WERI-Rb-1 (cell line): ENCODE results near the gene B4GALT2.

ENCODE experiments used
- DNase-seq: peaks from one replicate; pipeline ENCODE4 v3.0.0-alpha.2; 2020
- H3K27ac ChIP-seq: fragments of 250-450 bp; sonication (Bioruptor Pico); 2 replicates; pipeline ENCODE4 v1.5.1; 2020; ENCODE audit warnings: mild to moderate bottlenecking, moderate library complexity
- H3K27me3 ChIP-seq: fragments of 250-450 bp; sonication (Bioruptor Pico); 2 replicates; pipeline ENCODE4 v1.5.1; 2021; ENCODE audit warnings: mild to moderate bottlenecking, low read depth, moderate library complexity; ENCODE audit not compliant: insufficient read depth, severe bottlenecking
- H3K36me3 ChIP-seq: fragments of 250-450 bp; sonication (Bioruptor Pico); 2 replicates; pipeline ENCODE4 v1.5.1; 2020; ENCODE audit warnings: mild to moderate bottlenecking, moderate library complexity
- H3K4me3 ChIP-seq: 2 replicates; pipeline ENCODE4 v1.5.1; 2011; ENCODE audit warnings: low read depth, mild to moderate bottlenecking, control low read depth, low read length
- H3K9me3 ChIP-seq: fragments of 250-450 bp; sonication (Bioruptor Pico); 2 replicates; pipeline ENCODE4 v1.5.1; 2021; ENCODE audit warnings: mild to moderate bottlenecking, moderate library complexity; ENCODE audit not compliant: severe bottlenecking
- TF ChIP-seq, protein P1 (sequence below): IDR thresholded peaks from 2 replicates; pipeline ENCODE4 v1.5.1; 2011; ENCODE audit warnings: low read depth, mild to moderate bottlenecking, control low read depth, inconsistent platforms, low read length

B4GALT2 gene

DNA sequence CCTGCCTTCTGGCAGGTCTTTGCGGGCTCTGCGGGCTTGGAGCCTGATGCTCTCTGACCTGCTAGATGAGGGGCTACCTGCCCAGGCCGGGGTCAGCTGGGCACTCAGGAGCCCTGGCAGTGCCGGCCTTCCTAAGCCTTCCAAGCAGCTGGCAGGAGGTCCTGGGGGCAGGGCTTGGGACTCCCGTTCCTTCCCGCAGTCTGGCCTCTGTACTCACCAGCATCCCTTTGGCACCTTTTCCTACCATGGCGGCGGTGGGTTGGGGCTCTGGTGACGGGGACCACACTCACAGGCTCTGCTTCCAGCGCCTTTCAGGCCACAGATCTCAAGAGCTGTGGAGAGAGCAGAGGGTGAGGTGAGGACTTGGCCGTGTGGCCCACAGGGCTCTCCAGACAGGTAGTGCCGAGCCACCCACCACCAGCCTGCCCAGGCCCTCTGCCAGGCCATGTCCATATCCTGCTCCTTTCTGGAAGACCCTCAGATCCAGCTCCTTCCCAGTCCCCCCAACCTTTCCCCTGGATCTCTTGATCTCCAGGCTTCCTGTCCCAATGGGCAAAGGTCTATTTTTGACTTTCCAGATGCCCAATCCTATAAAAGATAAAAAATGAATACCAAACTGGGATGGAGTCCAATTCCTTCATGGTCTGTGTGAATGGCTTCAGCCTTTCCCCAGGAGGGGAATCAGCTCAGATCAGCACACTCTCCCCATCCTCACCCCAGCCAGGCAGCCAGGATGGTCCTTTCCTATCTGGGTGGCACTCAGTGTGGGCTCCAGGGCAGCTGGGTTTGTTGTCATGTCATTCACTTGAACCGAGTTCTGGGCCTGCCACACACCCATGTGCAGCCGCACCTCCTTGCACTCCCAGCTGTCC, 45.3 kb downstream of the B4GALT2 start:
- Histone ChIP-seq H3K27me3 (no peaks in the 10 kb centered on the region), H3K27ac (no peak overlapping the region), H3K9me3 (no peaks in the 10 kb centered on the region), H3K36me3 (no peaks in the 10 kb centered on the region; the same call in 1 of the 2 replicates), H3K4me3 (no peak overlapping the region)
- no peak for DNase-seq
- TF ChIP-seq, protein P1, sequence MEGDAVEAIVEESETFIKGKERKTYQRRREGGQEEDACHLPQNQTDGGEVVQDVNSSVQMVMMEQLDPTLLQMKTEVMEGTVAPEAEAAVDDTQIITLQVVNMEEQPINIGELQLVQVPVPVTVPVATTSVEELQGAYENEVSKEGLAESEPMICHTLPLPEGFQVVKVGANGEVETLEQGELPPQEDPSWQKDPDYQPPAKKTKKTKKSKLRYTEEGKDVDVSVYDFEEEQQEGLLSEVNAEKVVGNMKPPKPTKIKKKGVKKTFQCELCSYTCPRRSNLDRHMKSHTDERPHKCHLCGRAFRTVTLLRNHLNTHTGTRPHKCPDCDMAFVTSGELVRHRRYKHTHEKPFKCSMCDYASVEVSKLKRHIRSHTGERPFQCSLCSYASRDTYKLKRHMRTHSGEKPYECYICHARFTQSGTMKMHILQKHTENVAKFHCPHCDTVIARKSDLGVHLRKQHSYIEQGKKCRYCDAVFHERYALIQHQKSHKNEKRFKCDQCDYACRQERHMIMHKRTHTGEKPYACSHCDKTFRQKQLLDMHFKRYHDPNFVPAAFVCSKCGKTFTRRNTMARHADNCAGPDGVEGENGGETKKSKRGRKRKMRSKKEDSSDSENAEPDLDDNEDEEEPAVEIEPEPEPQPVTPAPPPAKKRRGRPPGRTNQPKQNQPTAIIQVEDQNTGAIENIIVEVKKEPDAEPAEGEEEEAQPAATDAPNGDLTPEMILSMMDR, result no peak

DNA sequence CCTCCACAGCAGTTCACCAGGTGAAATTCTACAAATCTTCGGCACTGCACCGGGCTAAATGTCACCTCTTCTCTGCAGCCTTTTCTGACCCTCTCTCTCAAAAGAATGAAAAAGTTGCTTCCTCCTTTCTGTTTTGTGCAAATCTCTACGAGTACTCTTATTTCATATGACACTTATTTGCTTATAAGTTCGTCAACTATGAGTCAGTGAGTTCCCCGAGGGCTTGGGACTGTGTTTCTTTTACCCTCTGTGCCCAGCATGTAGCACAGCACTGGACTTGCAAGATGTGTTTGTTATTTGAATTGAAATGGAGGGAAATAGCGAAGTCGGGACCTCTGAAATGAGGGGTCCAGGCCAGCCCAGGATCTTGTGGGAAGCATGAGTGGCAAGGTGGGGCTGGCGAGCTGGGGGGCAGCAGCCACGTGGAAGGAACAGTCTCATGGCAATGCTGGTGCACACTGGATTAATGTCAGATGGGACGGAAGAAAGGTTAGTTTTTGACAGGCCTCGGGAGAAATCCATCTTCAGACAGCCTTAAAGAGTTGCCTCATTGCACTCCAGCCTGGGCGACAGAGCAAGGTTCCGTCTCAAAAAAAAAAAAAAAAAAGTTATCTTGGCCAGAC, 46.0 kb downstream of the B4GALT2 start:
- TF ChIP-seq, protein P1, result no peak
- no peak for DNase-seq
- H3K27ac ChIP-seq, result no peak overlapping the region; the same call in 1 of the 2 replicates
- H3K9me3 ChIP-seq, result no peaks in the 10 kb centered on the region
- no peak overlapping the region for H3K4me3 ChIP-seq
- H3K27me3 ChIP-seq, result no peaks in the 10 kb centered on the region
- no peaks in the 10 kb centered on the region; the same call in 1 of the 2 replicates for H3K36me3 ChIP-seq

- peak overlapping the region; percentile 77 for H3K27ac ChIP-seq
- TF ChIP-seq, protein P1, result no peak
- DNase-seq, result peak; percentile 45
- no peaks in the 10 kb centered on the region for H3K27me3 ChIP-seq
- no peak overlapping the region for H3K4me3 ChIP-seq
- no peaks in the 10 kb centered on the region for H3K9me3 ChIP-seq
- no peaks in the 10 kb centered on the region; the same call in 1 of the 2 replicates for H3K36me3 ChIP-seq
Observed at GRCh38 chr1:44025816-44026215, 46.8 kb downstream of the B4GALT2 start.

DNA sequence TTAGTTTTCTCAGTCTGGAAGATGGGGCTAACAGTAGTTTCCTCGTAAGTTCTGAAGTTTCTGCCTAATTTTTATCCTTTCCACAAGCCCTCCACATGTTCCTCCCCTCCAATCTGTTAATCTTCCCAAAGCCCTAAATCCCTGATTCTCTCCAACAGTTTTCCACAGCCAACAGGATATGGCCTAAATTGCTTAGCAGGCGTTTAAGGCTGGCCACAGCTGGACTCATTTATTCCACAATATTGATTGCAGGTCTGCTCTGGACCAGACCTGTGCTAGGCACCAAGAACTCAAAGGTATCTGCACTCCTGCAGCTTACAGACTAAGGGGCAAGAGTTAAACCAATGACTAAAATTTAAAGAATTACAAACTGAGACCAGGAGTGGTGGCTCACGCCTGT, 48.3 kb downstream of the B4GALT2 start:
- no peak overlapping the region; the same call in 1 of the 2 replicates for H3K27ac ChIP-seq

DNA sequence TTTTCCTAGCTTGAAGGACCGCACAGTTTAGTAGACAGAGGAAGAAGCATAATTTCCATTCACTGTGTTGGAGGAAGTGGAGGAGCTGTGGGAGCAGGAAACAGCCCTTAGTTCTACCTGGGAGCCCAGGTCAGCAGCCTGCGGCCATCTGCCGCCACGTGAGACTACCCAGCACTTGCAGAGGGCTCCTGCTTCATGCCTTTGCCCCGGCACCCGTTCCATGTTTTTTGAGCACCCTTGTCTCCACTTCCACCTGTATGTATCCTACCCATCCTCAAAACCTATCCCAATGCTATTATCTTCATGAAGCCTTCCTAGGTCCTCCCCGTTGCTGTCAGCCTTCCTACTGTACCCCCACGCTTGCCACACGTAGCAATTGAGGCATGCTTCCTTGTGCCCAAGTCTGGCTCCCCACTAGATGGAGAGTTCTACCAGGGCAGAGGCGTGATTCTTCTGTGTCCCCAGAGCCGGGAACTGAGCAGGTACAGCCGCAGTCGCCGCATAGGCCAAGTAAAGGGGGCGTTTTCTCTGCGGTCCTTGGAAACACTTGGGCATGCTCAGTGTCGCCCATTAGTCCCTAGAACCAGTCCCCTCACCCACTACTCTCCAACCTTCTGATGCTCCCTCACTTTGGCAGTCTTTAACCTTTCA, 50.4 kb downstream of the B4GALT2 start:
- Histone ChIP-seq H3K27me3 (no peaks in the 10 kb centered on the region), H3K4me3 (peak overlapping the region; percentile 87), H3K27ac (peak overlapping the region; percentile 96), H3K9me3 (no peaks in the 10 kb centered on the region), H3K36me3 (no peaks in the 10 kb centered on the region)
- DNase-seq, result no peak
- TF ChIP-seq, protein P1, result no peak

More for the DNA sequence above, 48.3 kb downstream of the B4GALT2 start:
- TF ChIP-seq, protein P1, result no peak
- Histone ChIP-seq H3K36me3 (no peaks in the 10 kb centered on the region; the same call in 1 of the 2 replicates), H3K9me3 (no peaks in the 10 kb centered on the region), H3K4me3 (no peak overlapping the region), H3K27me3 (no peaks in the 10 kb centered on the region)
- no peak for DNase-seq
